ENCODE measurements around the gene ERMP1. TPM values are rescaled to one million over a fixed set of nuclear protein-coding genes. Genes with fewer than 3 reads are reported as not detected.

The ERMP1 gene
- total and polyA plus RNA-seq, 2 of the 8 experiments (the other 6 are each of a cell fraction or from before 2014, with no cell fraction given) = 12.8 to 16.7 TPM

DNA sequence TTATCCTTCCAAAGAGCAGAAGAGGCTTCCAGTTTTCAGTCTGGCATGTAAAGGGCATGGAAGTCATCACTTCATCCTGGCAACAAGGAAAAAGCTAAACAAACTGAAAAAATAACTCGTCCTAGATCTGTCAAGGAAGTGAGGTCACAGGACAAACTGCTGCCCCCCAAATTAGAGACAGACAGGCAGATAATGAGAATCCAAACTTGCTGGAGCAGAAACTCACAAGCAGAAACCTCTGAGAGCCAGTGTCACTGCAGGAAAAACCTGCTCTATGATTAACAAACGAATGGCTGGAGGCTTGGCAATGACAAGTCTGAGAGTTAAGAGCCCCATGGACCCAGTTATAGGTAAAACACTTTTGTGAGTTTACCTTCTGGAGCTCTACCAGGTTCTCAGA lies 38.9 kb upstream of the ERMP1 start (continued):
- no peak for TF ChIP-seq SIX5 (IDR thresholded peaks at IDR 0.05; ENCODE audit: low read depth, low read length)
- no peak for TF ChIP-seq TAF1 (IDR thresholded peaks at IDR 0.05; ENCODE audit: low read depth, low read length)
- TF ChIP-seq BCL11A (IDR thresholded peaks at IDR 0.05; ENCODE audit: low read depth in 2 of 2, low read length in 2 of 2) = no peak
- TF ChIP-seq NRF1 (IDR thresholded peaks at IDR 0.05; ENCODE audit: low read depth, low read length) = no peak

All from H1 (cell line).